GF-D8 (cell line): ENCODE data around the gene EMP1.

Experiments used
- DNase-seq: peaks from one replicate; lab custom pipeline; 2025; lab: John Stamatoyannopoulos, UW

Gene EMP1

GRCh38 chr12:13223179-13223804, 26.8 kb downstream of the EMP1 start:
- no peak for DNase-seq

GRCh38 chr12:13223941-13224340, 27.4 kb downstream of the EMP1 start:
- no peak for DNase-seq

- DNase-seq = no peak
Measured at GRCh38 chr12:13227191-13227590, 30.7 kb downstream of the EMP1 start.

- no peak for DNase-seq
Measured at GRCh38 chr12:13228579-13228978, 32.1 kb downstream of the EMP1 start.

GRCh38 chr12:13229504-13229903, 33.0 kb downstream of the EMP1 start:
- DNase-seq = no peak

GRCh38 chr12:13230500-13230899, 34.0 kb downstream of the EMP1 start:
- no peak for DNase-seq

GRCh38 chr12:13233830-13234641, 37.5 kb downstream of the EMP1 start:
- no peak for DNase-seq

GRCh38 chr12:13238204-13238603, 41.7 kb downstream of the EMP1 start:
- DNase-seq = no peak

GRCh38 chr12:13241833-13242488, 45.4 kb downstream of the EMP1 start:
- DNase-seq = no peak

GRCh38 chr12:13242936-13243335, 46.4 kb downstream of the EMP1 start:
- no peak for DNase-seq

GRCh38 chr12:13243516-13244070, 47.1 kb downstream of the EMP1 start:
- no peak for DNase-seq

- no peak for DNase-seq
Measured at GRCh38 chr12:13247596-13247995, 51.1 kb downstream of the EMP1 start.

- no peak for DNase-seq
Measured at GRCh38 chr12:13248964-13249363, 52.4 kb downstream of the EMP1 start.

GRCh38 chr12:13250416-13250815, 53.9 kb downstream of the EMP1 start:
- no peak for DNase-seq

- DNase-seq = no peak
Measured at GRCh38 chr12:13251521-13251920, 55.0 kb downstream of the EMP1 start.

GRCh38 chr12:13252024-13252423, 55.5 kb downstream of the EMP1 start:
- DNase-seq = no peak

- DNase-seq = no peak
Measured at GRCh38 chr12:13252616-13253015, 56.1 kb downstream of the EMP1 start.

- no peak for DNase-seq
Measured at GRCh38 chr12:13253966-13254760, 57.6 kb downstream of the EMP1 start.

- peak; percentile 1 for DNase-seq
Measured at GRCh38 chr12:13255792-13256691, 59.5 kb downstream of the EMP1 start.

- no peak for DNase-seq
Measured at GRCh38 chr12:13256692-13257045, 60.1 kb downstream of the EMP1 start.

- DNase-seq = no peak
Measured at GRCh38 chr12:13257356-13257875, 60.9 kb downstream of the EMP1 start.
